ENCODE data around the gene CRP.
"Not testable (repeated sequence)": the region's sequence is repeated elsewhere in the genome, so short reads cannot be mapped to it uniquely, and the experiment has no call there.

CRP gene

GRCh38 chr1:159737238-159737916 is 23.0 kb upstream of the CRP start:
- Histone ChIP-seq H3K9me3 (no peaks in the 10 kb centered on the region), H3K36me3 (no peaks in the 10 kb centered on the region), H3K4me3 (ENCODE audit: low read depth, low read length) (no peak overlapping the region), H3K4me1 (no peaks in the 10 kb centered on the region), H3K27me3 (no peaks in the 10 kb centered on the region)
- no peak for DNase-seq
- TF ChIP-seq CTCF (IDR thresholded peaks at IDR 0.05; ENCODE audit: low read depth, low read length): no peak

GRCh38 chr1:159723188-159723587 is 8.8 kb upstream of the CRP start:
- H3K9me3 ChIP-seq; H3K4me3 ChIP-seq (ENCODE audit: low read depth, low read length); H3K36me3 ChIP-seq: not testable (repeated sequence)

GRCh38 chr1:159719990-159720389 is 5.6 kb upstream of the CRP start:
- H3K9me3 ChIP-seq: no peaks in the 10 kb centered on the region
- H3K36me3 ChIP-seq: no peaks in the 10 kb centered on the region
- DNase-seq: no peak
- H3K4me1 ChIP-seq: no peaks in the 10 kb centered on the region
- no peak overlapping the region for H3K4me3 ChIP-seq (ENCODE audit: low read depth, low read length)
- TF ChIP-seq CTCF (IDR thresholded peaks at IDR 0.05; ENCODE audit: low read depth, low read length): no peak
- no peaks in the 10 kb centered on the region for H3K27me3 ChIP-seq

More at GRCh38 chr1:159723188-159723587, 8.8 kb upstream of the CRP start:
- not testable (repeated sequence) for DNase-seq, H3K4me1 ChIP-seq, H3K27me3 ChIP-seq

DNA sequence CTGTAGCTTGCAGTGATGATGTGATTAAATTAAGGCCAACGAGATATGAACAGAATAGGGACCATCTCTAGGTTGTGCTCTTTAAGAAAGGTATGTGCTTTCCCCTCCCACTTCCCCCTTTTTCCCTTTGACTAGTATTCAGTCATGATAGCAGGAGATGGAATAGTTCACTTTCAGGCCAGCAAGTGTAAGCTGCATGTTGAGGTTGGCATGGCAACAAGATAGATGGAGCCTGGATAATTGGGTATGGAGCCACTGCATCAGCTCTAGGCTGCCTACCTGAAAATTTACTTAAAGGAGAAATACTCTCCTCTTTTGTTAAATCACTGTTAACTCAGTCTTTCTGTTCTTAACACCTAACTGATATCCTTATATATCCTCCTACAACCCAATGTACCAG is 1.5 kb upstream of the CRP start:
- TF ChIP-seq CTCF (IDR thresholded peaks at IDR 0.05; ENCODE audit: low read depth, low read length): no peak
- H3K9me3 ChIP-seq: no peaks in the 10 kb centered on the region
- DNase-seq: no peak
- H3K36me3 ChIP-seq: no peaks in the 10 kb centered on the region
- no peak overlapping the region for H3K4me3 ChIP-seq (ENCODE audit: low read depth, low read length)
- H3K4me1 ChIP-seq: no peaks in the 10 kb centered on the region
- no peaks in the 10 kb centered on the region for H3K27me3 ChIP-seq

DNA sequence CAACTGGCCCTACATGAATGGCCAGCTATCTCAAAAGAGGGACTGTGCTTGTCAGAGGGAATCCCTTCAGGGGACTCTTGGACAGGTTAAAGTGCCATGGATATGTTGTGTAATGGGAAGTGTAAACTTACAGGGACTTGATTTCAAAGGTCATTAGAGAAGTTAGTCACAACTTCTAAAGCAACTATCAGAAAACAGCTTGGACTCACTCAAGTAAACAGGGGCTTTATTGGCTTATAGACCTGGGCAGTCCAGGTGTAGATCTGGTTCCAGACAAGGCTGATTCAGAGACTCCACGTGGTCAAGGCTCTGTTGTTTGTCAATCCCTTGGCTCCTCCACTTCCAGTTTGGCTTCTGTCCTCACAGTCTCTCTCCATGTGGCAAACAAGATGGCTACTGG is 2.3 kb downstream of the CRP start:
- Histone ChIP-seq H3K4me3 (ENCODE audit: low read depth, low read length) (no peak overlapping the region), H3K9me3 (no peaks in the 10 kb centered on the region), H3K36me3 (no peaks in the 10 kb centered on the region), H3K4me1 (no peaks in the 10 kb centered on the region), H3K27me3 (no peaks in the 10 kb centered on the region)
- DNase-seq: no peak
- no peak for TF ChIP-seq CTCF (IDR thresholded peaks at IDR 0.05; ENCODE audit: low read depth, low read length)

DNA sequence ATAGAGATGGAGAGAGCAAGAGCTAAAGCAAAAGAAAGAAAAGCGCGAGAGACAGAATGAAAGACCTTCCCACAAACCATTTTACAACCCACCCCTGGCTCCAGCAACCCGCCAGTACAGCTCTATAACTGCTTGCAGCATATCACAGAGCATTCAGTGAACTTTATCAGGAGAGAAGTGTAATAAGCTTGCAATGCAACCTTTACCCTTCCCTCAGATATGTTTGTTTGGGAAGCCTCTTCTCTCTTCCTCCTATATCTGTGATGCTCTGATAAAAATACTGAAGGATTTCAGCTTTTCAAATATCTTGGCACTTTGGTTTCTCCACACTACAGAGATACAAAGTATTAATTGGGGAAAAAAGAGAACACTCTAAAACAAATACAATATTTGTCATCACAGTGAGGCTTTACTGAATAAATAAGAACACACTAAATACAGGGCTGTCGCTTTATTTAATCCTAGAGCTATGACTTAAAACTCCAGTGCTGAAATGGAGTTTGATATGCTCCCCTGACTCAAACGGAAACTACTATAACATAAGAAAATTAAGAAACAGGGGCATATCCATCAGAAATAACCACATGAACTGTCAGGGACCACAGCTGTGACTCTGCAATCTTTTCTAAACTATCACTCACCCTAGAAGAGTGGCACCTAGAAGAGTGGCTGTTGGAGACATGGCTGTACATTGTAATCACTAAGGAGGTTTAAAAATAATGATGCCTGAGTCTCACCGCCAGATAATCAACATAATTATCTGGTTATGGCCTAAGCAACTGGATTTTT is 6.7 kb downstream of the CRP start:
- Histone ChIP-seq H3K36me3 (no peaks in the 10 kb centered on the region), H3K4me3 (ENCODE audit: low read depth, low read length) (no peak overlapping the region), H3K27me3 (no peaks in the 10 kb centered on the region), H3K4me1 (no peaks in the 10 kb centered on the region), H3K9me3 (no peaks in the 10 kb centered on the region)
- no peak for TF ChIP-seq CTCF (IDR thresholded peaks at IDR 0.05; ENCODE audit: low read depth, low read length)
- DNase-seq: no peak
